ENCODE results near the gene NXPH1. TPM values are rescaled to one million over a fixed set of nuclear protein-coding genes. Genes with fewer than 3 reads are reported as not detected.

NXPH1 gene
- total and polyA plus RNA-seq, 9 of the 15 experiments (the other 6 are each of a cell fraction or from before 2014, with no cell fraction given) = 0.16 TPM; not detected in 8

- no peaks in the 10 kb centered on the region for H3K9me3 ChIP-seq (replicated peaks; ENCODE audit: control insufficient read depth, insufficient read depth, low read depth, low read length)
- no peak overlapping the region for H3K4me2 ChIP-seq (ENCODE audit: insufficient read depth, low read length)
- H3K4me1 ChIP-seq (replicated peaks in 1 of 2; ENCODE audit: control insufficient read depth in 2 of 2, insufficient read depth in 2 of 2, low read length in 2 of 2) = no peaks in the 10 kb centered on the region
- no peaks in the 10 kb centered on the region for H3K36me3 ChIP-seq (ENCODE audit: control insufficient read depth, insufficient read depth, low read length)
- no peaks in the 10 kb centered on the region for H3K9me1 ChIP-seq (ENCODE audit: control insufficient read depth, insufficient read depth, low read length)
- no peak overlapping the region for H3K9ac ChIP-seq (ENCODE audit: insufficient read depth in 1 of 2, low read depth in 2 of 2, low read length in 2 of 2)
- H4K20me1 ChIP-seq (replicated peaks; ENCODE audit: control insufficient read depth, insufficient read depth, low read length) = no peaks in the 10 kb centered on the region
- no TSS peak for BruUV-seq (replicated peaks)
- ATAC-seq (no peak), FAIRE-seq (no peak), DNase-seq (ENCODE audit: extremely low read depth in 1 of 4, low spot score in 3 of 4) (no peak)
- no peak overlapping the region for H3K27ac ChIP-seq (ENCODE audit: extremely low read depth, low read depth, low read length)
- H3K79me2 ChIP-seq (ENCODE audit: control insufficient read depth, insufficient read depth, low read length) = no peaks in the 10 kb centered on the region
- H3K4me3 ChIP-seq = no peak overlapping the region
- no peak overlapping the region for H2AFZ ChIP-seq (ENCODE audit: low read depth, low read length)
- POLR2A ChIA-PET = interaction anchor here (1.0 kb wide), 1 partner anchor 11 kb away, joined by 3 read pairs; no protein-coding TSS in a partner anchor
- CTCF ChIA-PET (ENCODE audit: low intra/inter-chr PET ratio) = no interaction called here
- intact Hi-C loops (cut with micrococcal nuclease) (no loop called here), in situ Hi-C loops (cut with MboI) (no loop called here)
- no peaks in the 10 kb centered on the region for H3K27me3 ChIP-seq (ENCODE audit: control insufficient read depth in 2 of 2, insufficient read depth in 2 of 2, low read length in 2 of 2)
- WGBS (ENCODE audit: insufficient coverage, low coverage, missing lambda C conversion rate) = 0% methylated on average over 6 of the region's 6 CpGs
- TF ChIP-seq KLF10 (CRISPR knock-in tag; IDR thresholded peaks at IDR 0.05) (no peak), ZNF830 (CRISPR knock-in tag; IDR thresholded peaks at IDR 0.05) (no peak), HNRNPLL (IDR thresholded peaks at IDR 0.05; ENCODE audit: low read depth, low read length, poor library complexity, severe bottlenecking) (no peak), ZNF12 (CRISPR knock-in tag; IDR thresholded peaks at IDR 0.05) (no peak), DNMT1 (IDR thresholded peaks at IDR 0.05) (no peak), ZNF717 (CRISPR knock-in tag; IDR thresholded peaks at IDR 0.05) (no peak), WHSC1 (IDR thresholded peaks at IDR 0.05; ENCODE audit: low read length) (no peak), ZNF696 (CRISPR knock-in tag; conservative IDR thresholded peaks at IDR 0.05) (no peak), JUNB (CRISPR knock-in tag; conservative IDR thresholded peaks at IDR 0.05) (no peak)
- TF ChIP-seq, protein P1, sequence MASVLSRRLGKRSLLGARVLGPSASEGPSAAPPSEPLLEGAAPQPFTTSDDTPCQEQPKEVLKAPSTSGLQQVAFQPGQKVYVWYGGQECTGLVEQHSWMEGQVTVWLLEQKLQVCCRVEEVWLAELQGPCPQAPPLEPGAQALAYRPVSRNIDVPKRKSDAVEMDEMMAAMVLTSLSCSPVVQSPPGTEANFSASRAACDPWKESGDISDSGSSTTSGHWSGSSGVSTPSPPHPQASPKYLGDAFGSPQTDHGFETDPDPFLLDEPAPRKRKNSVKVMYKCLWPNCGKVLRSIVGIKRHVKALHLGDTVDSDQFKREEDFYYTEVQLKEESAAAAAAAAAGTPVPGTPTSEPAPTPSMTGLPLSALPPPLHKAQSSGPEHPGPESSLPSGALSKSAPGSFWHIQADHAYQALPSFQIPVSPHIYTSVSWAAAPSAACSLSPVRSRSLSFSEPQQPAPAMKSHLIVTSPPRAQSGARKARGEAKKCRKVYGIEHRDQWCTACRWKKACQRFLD (CRISPR knock-in tag; IDR thresholded peaks at IDR 0.05) = no peak
Measured at GRCh38 chr7:8668627-8669500, 235.5 kb downstream of the NXPH1 start.
